Measurements from ENCODE around the gene MTA3.

Gene MTA3

GRCh38 chr2:42651057-42651456, 82.6 kb downstream of the MTA3 start:
- H2AFZ ChIP-seq = no peak overlapping the region
- no peak overlapping the region for H3K9ac ChIP-seq
- H3K4me1 ChIP-seq = peaks cover 7% of the 10 kb centered on the region
- H3K27me3 ChIP-seq (ENCODE audit: control insufficient read depth, insufficient read depth, low read length) = no peaks in the 10 kb centered on the region
- no peaks in the 10 kb centered on the region for H3K9me3 ChIP-seq (ENCODE audit: control insufficient read depth, low read length)
- H3K79me2 ChIP-seq = no peaks in the 10 kb centered on the region
- no peak overlapping the region for H3K27ac ChIP-seq
- no peak for TF ChIP-seq CTCF (IDR thresholded peaks at IDR 0.05)
- H3K4me2 ChIP-seq (ENCODE audit: low read length) = no peak overlapping the region
- H3K4me3 ChIP-seq (ENCODE audit: low read depth, low read length) = no peak overlapping the region
- no peaks in the 10 kb centered on the region for H3K36me3 ChIP-seq (ENCODE audit: control insufficient read depth, insufficient read depth, low read length)

GRCh38 chr2:42652086-42652485, 83.7 kb downstream of the MTA3 start:
- H3K27ac ChIP-seq = no peak overlapping the region
- no peaks in the 10 kb centered on the region for H3K36me3 ChIP-seq (ENCODE audit: control insufficient read depth, insufficient read depth, low read length)
- no peaks in the 10 kb centered on the region for H3K79me2 ChIP-seq
- H3K4me1 ChIP-seq = peaks cover 7% of the 10 kb centered on the region
- no peaks in the 10 kb centered on the region for H3K27me3 ChIP-seq (ENCODE audit: control insufficient read depth, insufficient read depth, low read length)
- no peak for TF ChIP-seq CTCF (IDR thresholded peaks at IDR 0.05)
- no peak overlapping the region for H3K4me3 ChIP-seq (ENCODE audit: low read depth, low read length)
- no peak overlapping the region for H3K9ac ChIP-seq
- H3K9me3 ChIP-seq (ENCODE audit: control insufficient read depth, low read length) = no peaks in the 10 kb centered on the region
- H2AFZ ChIP-seq = no peak overlapping the region
- no peak overlapping the region for H3K4me2 ChIP-seq (ENCODE audit: low read length)

- Histone ChIP-seq H3K79me2 (no peaks in the 10 kb centered on the region), H3K9me3 (ENCODE audit: control insufficient read depth, low read length) (no peaks in the 10 kb centered on the region), H3K4me3 (ENCODE audit: low read depth, low read length) (no peak overlapping the region), H2AFZ (no peak overlapping the region), H3K4me1 (peaks cover 7% of the 10 kb centered on the region), H3K36me3 (ENCODE audit: control insufficient read depth, insufficient read depth, low read length) (no peaks in the 10 kb centered on the region), H3K9ac (no peak overlapping the region), H3K4me2 (ENCODE audit: low read length) (no peak overlapping the region), H3K27ac (no peak overlapping the region), H3K27me3 (ENCODE audit: control insufficient read depth, insufficient read depth, low read length) (no peaks in the 10 kb centered on the region)
- TF ChIP-seq CTCF (IDR thresholded peaks at IDR 0.05) = no peak
These were observed 84.6 kb downstream of the MTA3 start for GRCh38 chr2:42653039-42653438.

GRCh38 chr2:42653908-42654445, 85.5 kb downstream of the MTA3 start:
- Histone ChIP-seq H3K79me2 (no peaks in the 10 kb centered on the region), H3K9me3 (ENCODE audit: control insufficient read depth, low read length) (no peaks in the 10 kb centered on the region), H3K36me3 (ENCODE audit: control insufficient read depth, insufficient read depth, low read length) (no peaks in the 10 kb centered on the region), H3K9ac (no peak overlapping the region), H3K4me3 (ENCODE audit: low read depth, low read length) (no peak overlapping the region), H2AFZ (no peak overlapping the region), H3K27ac (no peak overlapping the region), H3K4me1 (peaks cover 7% of the 10 kb centered on the region), H3K27me3 (ENCODE audit: control insufficient read depth, insufficient read depth, low read length) (no peaks in the 10 kb centered on the region), H3K4me2 (ENCODE audit: low read length) (no peak overlapping the region)
- TF ChIP-seq CTCF (IDR thresholded peaks at IDR 0.05) = no peak

GRCh38 chr2:42658306-42658705, 89.9 kb downstream of the MTA3 start:
- H3K27ac ChIP-seq = no peak overlapping the region
- no peaks in the 10 kb centered on the region for H3K27me3 ChIP-seq (ENCODE audit: control insufficient read depth, insufficient read depth, low read length)
- H3K4me3 ChIP-seq (ENCODE audit: low read depth, low read length) = no peak overlapping the region
- H3K4me1 ChIP-seq = peaks cover 10% of the 10 kb centered on the region
- H3K9ac ChIP-seq = no peak overlapping the region
- no peaks in the 10 kb centered on the region for H3K9me3 ChIP-seq (ENCODE audit: control insufficient read depth, low read length)
- H3K4me2 ChIP-seq (ENCODE audit: low read length) = no peak overlapping the region
- H3K79me2 ChIP-seq = no peaks in the 10 kb centered on the region
- TF ChIP-seq CTCF (IDR thresholded peaks at IDR 0.05) = no peak
- no peak overlapping the region for H2AFZ ChIP-seq
- no peaks in the 10 kb centered on the region for H3K36me3 ChIP-seq (ENCODE audit: control insufficient read depth, insufficient read depth, low read length)

All from parathyroid adenoma (tissue), 2 donors.